GM19193 (cell line): Measurements from ENCODE around the gene MFSD6L.
A peak's percentile ranks its signal among the peaks of the same experiment; 100 is the strongest.

Source experiments
- POLR2A ChIP-seq: IDR thresholded peaks from 4 replicates; pipeline ENCODE4 v1.6.1; 2011; ENCODE audit not compliant: insufficient read depth, insufficient read length; ENCODE audit errors: extremely low read depth

Gene MFSD6L

GRCh38 chr17:8832711-8833352 lies 33.7 kb upstream of the MFSD6L start:
- TF ChIP-seq POLR2A = no peak

GRCh38 chr17:8831234-8831849 lies 32.2 kb upstream of the MFSD6L start:
- TF ChIP-seq POLR2A = no peak

- TF ChIP-seq POLR2A = no peak
Observed at GRCh38 chr17:8830141-8830540, 31.0 kb upstream of the MFSD6L start.

- TF ChIP-seq POLR2A = peak; percentile 52
Observed at GRCh38 chr17:8829036-8829941, 30.1 kb upstream of the MFSD6L start.

GRCh38 chr17:8828517-8828875 lies 29.3 kb upstream of the MFSD6L start:
- no peak for TF ChIP-seq POLR2A

GRCh38 chr17:8826808-8827435 lies 27.8 kb upstream of the MFSD6L start:
- no peak for TF ChIP-seq POLR2A

- TF ChIP-seq POLR2A = no peak
Observed at GRCh38 chr17:8825802-8826201, 26.6 kb upstream of the MFSD6L start.

GRCh38 chr17:8823279-8823678 lies 24.1 kb upstream of the MFSD6L start:
- TF ChIP-seq POLR2A = no peak

- no peak for TF ChIP-seq POLR2A
Observed at GRCh38 chr17:8822401-8823035, 23.4 kb upstream of the MFSD6L start.

- peak; percentile 21 for TF ChIP-seq POLR2A
Observed at GRCh38 chr17:8821446-8822105, 22.4 kb upstream of the MFSD6L start.

- TF ChIP-seq POLR2A = no peak
Observed at GRCh38 chr17:8820311-8821010, 21.3 kb upstream of the MFSD6L start.

GRCh38 chr17:8818654-8819330 lies 19.6 kb upstream of the MFSD6L start:
- TF ChIP-seq POLR2A = no peak

GRCh38 chr17:8818047-8818446 lies 18.9 kb upstream of the MFSD6L start:
- TF ChIP-seq POLR2A = no peak
